Measurements from ENCODE around the gene SHANK1.

SHANK1 gene

GRCh38 chr19:50679177-50680125, 40.2 kb downstream of the SHANK1 start:
- TF ChIP-seq CTCF (IDR thresholded peaks at IDR 0.05; ENCODE audit: insufficient read depth, low read depth, low read length, missing control alignments) = no peak
- H3K4me3 ChIP-seq (ENCODE audit: low read length) = no peak overlapping the region
- DNase-seq (ENCODE audit: low read depth) = peak; percentile 21

- H3K4me3 ChIP-seq (ENCODE audit: low read length) = no peak overlapping the region
- DNase-seq (ENCODE audit: low read depth) = no peak
- no peak for TF ChIP-seq CTCF (IDR thresholded peaks at IDR 0.05; ENCODE audit: insufficient read depth, low read depth, low read length, missing control alignments)
These were observed 41.3 kb downstream of the SHANK1 start for GRCh38 chr19:50678323-50678722.

- H3K4me3 ChIP-seq (ENCODE audit: low read length) = no peak overlapping the region
- TF ChIP-seq CTCF (IDR thresholded peaks at IDR 0.05; ENCODE audit: insufficient read depth, low read depth, low read length, missing control alignments) = no peak
- DNase-seq (ENCODE audit: low read depth) = no peak
These were observed 42.0 kb downstream of the SHANK1 start for GRCh38 chr19:50677636-50678035.

- no peak for DNase-seq (ENCODE audit: low read depth)
- no peak for TF ChIP-seq CTCF (IDR thresholded peaks at IDR 0.05; ENCODE audit: insufficient read depth, low read depth, low read length, missing control alignments)
- H3K4me3 ChIP-seq (ENCODE audit: low read length) = no peak overlapping the region
These were observed 42.9 kb downstream of the SHANK1 start for GRCh38 chr19:50676625-50677197.

GRCh38 chr19:50673118-50673517, 46.5 kb downstream of the SHANK1 start:
- no peak overlapping the region for H3K4me3 ChIP-seq (ENCODE audit: low read length)
- DNase-seq (ENCODE audit: low read depth) = no peak
- no peak for TF ChIP-seq CTCF (IDR thresholded peaks at IDR 0.05; ENCODE audit: insufficient read depth, low read depth, low read length, missing control alignments)

GRCh38 chr19:50670102-50670380, 49.6 kb downstream of the SHANK1 start:
- TF ChIP-seq CTCF (IDR thresholded peaks at IDR 0.05; ENCODE audit: insufficient read depth, low read depth, low read length, missing control alignments) = no peak
- H3K4me3 ChIP-seq (ENCODE audit: low read length) = no peak overlapping the region
- no peak for DNase-seq (ENCODE audit: low read depth)
